Neural crest cell (in vitro differentiated cells): ENCODE results near the gene SETD2. TPM values are rescaled to one million over a fixed set of nuclear protein-coding genes. Genes with fewer than 3 reads are reported as not detected.

Experiments used
- DNase-seq: peaks from one replicate; pipeline ENCODE4 v3.0.0; 2021; ENCODE audit warnings: low read depth, mixed read lengths, low spot score
- H3K27ac Mint-ChIP-seq: one replicate; pipeline ENCODE4 v1.8.0; 2021; ENCODE audit warnings: mild to moderate bottlenecking, mixed read lengths; ENCODE audit not compliant: unreplicated experiment
- H3K27me3 Mint-ChIP-seq: 2 replicates; pipeline ENCODE4 v1.8.0; 2021; ENCODE audit warnings: low read depth, mild to moderate bottlenecking, mixed read lengths
- H3K36me3 Mint-ChIP-seq: 2 replicates; pipeline ENCODE4 v1.8.0; 2021; ENCODE audit warnings: low read depth, mild to moderate bottlenecking, mixed read lengths
- H3K4me1 Mint-ChIP-seq: 2 replicates; pipeline ENCODE4 v1.8.0; 2021; ENCODE audit warnings: mixed read lengths
- H3K4me3 Mint-ChIP-seq: one replicate; pipeline ENCODE4 v1.8.0; 2021; ENCODE audit warnings: mild to moderate bottlenecking, mixed read lengths
- H3K9me3 Mint-ChIP-seq: 2 replicates; pipeline ENCODE4 v1.8.0; 2021; ENCODE audit warnings: mixed read lengths
- total RNA-seq: library from RNA; stranded (reverse); gene quantifications from 2 replicates; pipeline ENCODE4 v1.2.1, GENCODE V29; 2021
- TF ChIP-seq, protein P1 (sequence below): fragments of 200-600 bp; sonication (generic); conservative IDR thresholded peaks from 2 replicates; pipeline ENCODE4 v1.5.0; 2021; ENCODE audit warnings: antibody characterized with exemption, mild to moderate bottlenecking

SETD2 gene
- total RNA-seq, 1 donor from 2014 or later: 52.7 TPM

DNA sequence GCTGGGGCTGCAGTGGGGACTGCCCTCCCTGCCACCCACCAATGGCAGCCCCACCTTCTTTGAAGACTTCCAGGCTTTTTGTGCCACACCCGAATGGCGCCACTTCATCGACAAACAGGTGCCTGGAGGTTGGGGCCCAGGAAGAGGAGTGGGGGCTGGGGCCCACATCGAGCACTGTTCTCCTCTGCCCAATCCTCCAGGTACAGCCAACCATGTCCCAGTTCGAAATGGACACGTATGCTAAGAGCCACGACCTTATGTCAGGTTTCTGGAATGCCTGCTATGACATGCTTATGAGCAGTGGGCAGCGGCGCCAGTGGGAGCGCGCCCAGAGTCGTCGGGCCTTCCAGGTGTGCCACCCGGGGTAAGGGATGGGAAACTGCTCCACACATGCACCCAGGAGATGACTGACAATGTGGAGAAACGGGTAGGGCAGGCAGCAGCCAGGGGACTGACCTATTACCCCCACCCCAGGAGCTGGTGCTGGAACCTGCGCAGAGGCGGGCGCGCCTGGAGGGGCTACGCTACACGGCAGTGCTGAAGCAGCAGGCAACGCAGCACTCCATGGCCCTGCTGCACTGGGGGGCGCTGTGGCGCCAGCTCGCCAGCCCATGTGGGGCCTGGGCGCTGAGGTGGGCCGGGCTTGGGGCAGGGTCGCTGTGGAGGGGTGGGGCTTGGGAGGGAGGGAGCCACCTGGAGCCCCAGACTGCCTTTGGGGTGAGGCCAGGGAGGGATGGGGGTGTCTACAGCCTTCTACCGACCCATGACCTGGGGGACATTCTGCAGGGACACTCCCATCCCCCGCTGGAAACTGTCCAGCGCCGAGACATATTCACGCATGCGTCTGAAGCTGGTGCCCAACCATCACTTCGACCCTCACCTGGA is 161.5 kb downstream of the SETD2 start:
- H3K9me3 Mint-ChIP-seq: no peaks in the 10 kb centered on the region
- TF ChIP-seq, protein P1, sequence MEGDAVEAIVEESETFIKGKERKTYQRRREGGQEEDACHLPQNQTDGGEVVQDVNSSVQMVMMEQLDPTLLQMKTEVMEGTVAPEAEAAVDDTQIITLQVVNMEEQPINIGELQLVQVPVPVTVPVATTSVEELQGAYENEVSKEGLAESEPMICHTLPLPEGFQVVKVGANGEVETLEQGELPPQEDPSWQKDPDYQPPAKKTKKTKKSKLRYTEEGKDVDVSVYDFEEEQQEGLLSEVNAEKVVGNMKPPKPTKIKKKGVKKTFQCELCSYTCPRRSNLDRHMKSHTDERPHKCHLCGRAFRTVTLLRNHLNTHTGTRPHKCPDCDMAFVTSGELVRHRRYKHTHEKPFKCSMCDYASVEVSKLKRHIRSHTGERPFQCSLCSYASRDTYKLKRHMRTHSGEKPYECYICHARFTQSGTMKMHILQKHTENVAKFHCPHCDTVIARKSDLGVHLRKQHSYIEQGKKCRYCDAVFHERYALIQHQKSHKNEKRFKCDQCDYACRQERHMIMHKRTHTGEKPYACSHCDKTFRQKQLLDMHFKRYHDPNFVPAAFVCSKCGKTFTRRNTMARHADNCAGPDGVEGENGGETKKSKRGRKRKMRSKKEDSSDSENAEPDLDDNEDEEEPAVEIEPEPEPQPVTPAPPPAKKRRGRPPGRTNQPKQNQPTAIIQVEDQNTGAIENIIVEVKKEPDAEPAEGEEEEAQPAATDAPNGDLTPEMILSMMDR: no peak
- no peak overlapping the region for H3K4me3 Mint-ChIP-seq
- no peaks in the 10 kb centered on the region for H3K27me3 Mint-ChIP-seq
- no peak for DNase-seq
- no peaks in the 10 kb centered on the region for H3K36me3 Mint-ChIP-seq
- H3K27ac Mint-ChIP-seq: no peak overlapping the region
- no peaks in the 10 kb centered on the region for H3K4me1 Mint-ChIP-seq

DNA sequence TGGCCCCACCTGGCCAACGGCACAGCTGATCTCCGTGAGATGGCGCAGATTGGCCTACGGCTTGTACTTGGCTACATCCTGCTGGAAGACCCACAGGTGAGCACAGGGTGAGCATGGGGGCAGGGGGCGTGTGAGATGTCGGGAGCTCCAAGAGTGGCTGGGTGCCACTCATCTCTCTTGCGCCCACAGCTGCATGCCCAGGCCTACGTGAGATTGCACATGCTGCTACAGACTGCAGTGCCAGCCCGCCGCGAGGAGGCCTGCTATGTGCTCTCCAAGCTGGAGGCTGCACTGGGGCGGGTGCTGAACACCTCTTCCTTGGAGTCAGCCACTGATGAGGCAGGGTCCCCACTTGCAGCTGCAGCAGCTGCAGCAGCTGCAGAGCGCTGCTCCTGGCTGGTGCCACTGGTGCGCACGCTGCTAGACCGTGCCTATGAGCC is 162.2 kb downstream of the SETD2 start:
- Mint-ChIP-seq H3K27me3 (no peaks in the 10 kb centered on the region), H3K4me3 (no peak overlapping the region), H3K4me1 (no peaks in the 10 kb centered on the region), H3K36me3 (no peaks in the 10 kb centered on the region), H3K27ac (no peak overlapping the region), H3K9me3 (no peaks in the 10 kb centered on the region)
- DNase-seq: no peak
- TF ChIP-seq, protein P1: no peak

DNA sequence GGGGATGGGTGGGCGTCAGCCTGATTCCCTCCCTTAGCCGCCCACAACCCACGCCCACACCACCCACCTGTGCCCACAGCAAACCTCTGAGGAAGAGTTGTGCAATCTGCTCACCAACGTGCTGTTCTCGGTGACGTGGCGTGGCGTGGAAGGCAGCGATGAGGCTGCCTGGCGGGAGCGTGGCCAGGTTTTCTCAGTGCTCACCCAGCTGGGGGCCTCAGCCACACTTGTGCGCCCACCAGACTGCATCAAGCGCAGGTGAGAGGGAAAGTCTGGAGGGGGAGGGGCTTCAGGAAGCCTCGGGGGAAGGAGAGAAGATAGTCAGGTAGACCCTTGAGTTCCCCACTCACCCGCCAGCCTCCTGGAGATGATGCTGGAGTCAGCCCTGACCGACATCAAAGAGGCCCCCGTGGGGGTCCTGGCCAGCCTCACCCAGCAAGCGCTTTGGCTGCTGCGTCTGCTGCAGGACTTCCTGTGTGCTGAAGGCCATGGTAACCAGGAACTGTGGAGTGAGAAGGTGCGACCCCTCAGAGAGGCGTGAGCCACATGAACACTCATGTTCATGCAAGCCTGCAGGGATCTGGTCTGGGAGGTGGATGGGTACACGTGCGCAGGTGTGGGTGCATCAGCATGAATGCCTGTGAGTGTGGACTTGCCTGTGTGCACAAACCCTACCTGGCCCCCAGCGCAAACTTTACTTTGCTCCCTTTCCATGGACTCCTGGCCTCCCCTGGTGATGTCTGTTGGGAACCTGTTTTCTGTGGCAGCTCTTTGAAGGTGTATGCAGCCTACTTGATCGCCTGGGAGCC is 162.8 kb downstream of the SETD2 start:
- no peak overlapping the region for H3K27ac Mint-ChIP-seq
- TF ChIP-seq, protein P1: no peak
- H3K27me3 Mint-ChIP-seq: no peaks in the 10 kb centered on the region
- DNase-seq: no peak
- H3K4me3 Mint-ChIP-seq: no peak overlapping the region
- no peaks in the 10 kb centered on the region for H3K4me1 Mint-ChIP-seq
- no peaks in the 10 kb centered on the region for H3K36me3 Mint-ChIP-seq
- H3K9me3 Mint-ChIP-seq: no peaks in the 10 kb centered on the region

DNA sequence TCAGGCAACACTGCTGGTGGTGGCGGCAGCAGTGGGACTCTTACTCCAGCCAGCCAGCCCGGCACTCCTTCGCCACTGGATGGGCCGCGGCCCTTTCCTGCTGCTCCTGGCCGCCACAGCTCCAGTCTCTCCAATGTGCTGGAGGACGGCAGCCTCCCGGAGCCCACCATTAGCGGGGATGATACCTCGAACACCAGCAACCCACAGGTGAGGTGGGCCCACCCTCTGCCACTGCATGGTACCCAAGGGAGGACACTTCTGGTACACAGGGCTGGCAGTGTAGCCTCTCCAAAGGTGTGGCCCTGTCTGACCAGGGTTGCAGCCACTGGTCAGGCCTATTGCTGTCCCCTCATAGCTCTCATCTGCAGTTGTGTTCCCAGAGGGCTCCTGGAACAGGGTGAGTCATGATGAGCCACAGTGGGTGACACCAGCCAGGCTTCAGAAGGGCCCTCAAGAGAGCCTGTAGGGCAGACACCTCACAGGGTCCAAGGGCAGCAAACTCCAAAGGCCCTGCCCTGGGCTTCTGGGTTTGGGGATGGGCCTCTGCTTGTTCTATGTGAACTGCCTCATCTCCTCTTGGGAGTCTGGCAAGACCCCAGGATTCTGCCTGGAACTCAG is 163.6 kb downstream of the SETD2 start:
- TF ChIP-seq, protein P1: no peak
- no peaks in the 10 kb centered on the region for H3K4me1 Mint-ChIP-seq
- H3K4me3 Mint-ChIP-seq: no peak overlapping the region
- no peak for DNase-seq
- H3K27me3 Mint-ChIP-seq: no peaks in the 10 kb centered on the region
- no peaks in the 10 kb centered on the region for H3K9me3 Mint-ChIP-seq
- H3K36me3 Mint-ChIP-seq: no peaks in the 10 kb centered on the region
- no peak overlapping the region for H3K27ac Mint-ChIP-seq

DNA sequence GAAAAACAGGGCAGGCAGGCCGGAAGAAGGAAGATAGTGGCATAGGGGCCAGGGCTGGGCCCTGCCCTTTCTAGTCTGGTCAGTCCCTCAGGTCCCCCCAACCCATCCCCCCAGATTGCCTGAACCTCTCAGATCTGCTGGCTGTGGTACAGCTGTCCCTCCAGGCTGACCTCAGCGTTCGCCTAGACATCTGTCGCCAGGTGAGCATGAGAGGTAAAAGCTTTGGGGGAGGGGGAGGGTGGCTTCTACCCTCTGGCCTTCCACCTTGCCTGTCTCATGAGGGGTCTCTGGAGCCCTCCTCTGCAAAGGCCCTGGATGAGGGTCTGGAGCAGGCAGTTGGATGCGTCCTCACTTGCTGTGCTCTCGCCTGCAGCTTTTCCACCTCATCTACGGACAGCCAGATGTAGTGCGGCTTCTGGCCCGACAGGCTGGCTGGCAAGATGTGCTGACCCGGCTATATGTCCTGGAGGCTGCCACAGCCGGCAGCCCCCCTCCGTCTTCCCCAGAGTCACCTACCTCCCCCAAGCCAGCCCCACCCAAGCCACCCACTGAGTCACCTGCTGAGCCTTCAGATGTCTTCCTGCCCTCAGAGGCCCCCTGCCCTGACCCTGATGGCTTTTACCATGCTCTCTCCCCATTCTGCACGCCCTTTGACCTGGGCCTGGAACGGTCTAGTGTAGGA is 164.3 kb downstream of the SETD2 start:
- H3K27me3 Mint-ChIP-seq: no peaks in the 10 kb centered on the region
- TF ChIP-seq, protein P1: no peak
- no peak overlapping the region for H3K27ac Mint-ChIP-seq

More for the DNA sequence above, 164.3 kb downstream of the SETD2 start:
- no peaks in the 10 kb centered on the region for H3K36me3 Mint-ChIP-seq
- no peaks in the 10 kb centered on the region for H3K9me3 Mint-ChIP-seq
- DNase-seq: no peak
- no peaks in the 10 kb centered on the region for H3K4me1 Mint-ChIP-seq
- H3K4me3 Mint-ChIP-seq: no peak overlapping the region
